Measurements from ENCODE around the gene IQGAP2.
A peak's percentile ranks its signal among the peaks of the same experiment; 100 is the strongest.

Gene IQGAP2

GRCh38 chr5:76457674-76458485, 54.8 kb downstream of the IQGAP2 start (continued):
- TF ChIP-seq TSHZ2 (CRISPR knock-in tag; IDR thresholded peaks at IDR 0.05) (peak; percentile 59; the same call in 1 of the 2 replicates), CSDC2 (CRISPR knock-in tag; IDR thresholded peaks at IDR 0.05) (peak; percentile 18; the same call in 1 of the 2 replicates), ZNF8 (CRISPR knock-in tag; IDR thresholded peaks at IDR 0.05) (0 out of 2 replicates have a peak, but pooled peaks have one; percentile 45), OSR1 (CRISPR knock-in tag; IDR thresholded peaks at IDR 0.05) (no peak)

GRCh38 chr5:76458486-76458830, 55.4 kb downstream of the IQGAP2 start:
- ATAC-seq = no peak; the same call in 2 of the 3 replicates
- no peak for TF ChIP-seq ARNTL (CRISPR knock-in tag; IDR thresholded peaks at IDR 0.05; ENCODE audit: borderline replicate concordance, low read depth)
- TF ChIP-seq, protein P1, sequence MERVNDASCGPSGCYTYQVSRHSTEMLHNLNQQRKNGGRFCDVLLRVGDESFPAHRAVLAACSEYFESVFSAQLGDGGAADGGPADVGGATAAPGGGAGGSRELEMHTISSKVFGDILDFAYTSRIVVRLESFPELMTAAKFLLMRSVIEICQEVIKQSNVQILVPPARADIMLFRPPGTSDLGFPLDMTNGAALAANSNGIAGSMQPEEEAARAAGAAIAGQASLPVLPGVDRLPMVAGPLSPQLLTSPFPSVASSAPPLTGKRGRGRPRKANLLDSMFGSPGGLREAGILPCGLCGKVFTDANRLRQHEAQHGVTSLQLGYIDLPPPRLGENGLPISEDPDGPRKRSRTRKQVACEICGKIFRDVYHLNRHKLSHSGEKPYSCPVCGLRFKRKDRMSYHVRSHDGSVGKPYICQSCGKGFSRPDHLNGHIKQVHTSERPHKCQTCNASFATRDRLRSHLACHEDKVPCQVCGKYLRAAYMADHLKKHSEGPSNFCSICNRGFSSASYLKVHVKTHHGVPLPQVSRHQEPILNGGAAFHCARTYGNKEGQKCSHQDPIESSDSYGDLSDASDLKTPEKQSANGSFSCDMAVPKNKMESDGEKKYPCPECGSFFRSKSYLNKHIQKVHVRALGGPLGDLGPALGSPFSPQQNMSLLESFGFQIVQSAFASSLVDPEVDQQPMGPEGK (CRISPR knock-in tag; IDR thresholded peaks at IDR 0.05; ENCODE audit: borderline replicate concordance) = no peak
- TF ChIP-seq CSDC2 (CRISPR knock-in tag; IDR thresholded peaks at IDR 0.05) = no peak
- no peak for TF ChIP-seq ZNF565 (CRISPR knock-in tag; conservative IDR thresholded peaks at IDR 0.05; ENCODE audit: low read depth)
- TF ChIP-seq GLIS3 (CRISPR knock-in tag; IDR thresholded peaks at IDR 0.05) = no peak
- no peak for TF ChIP-seq ZFP30 (CRISPR knock-in tag; IDR thresholded peaks at IDR 0.05)
- TF ChIP-seq OSR1 (CRISPR knock-in tag; IDR thresholded peaks at IDR 0.05) = no peak
- TF ChIP-seq PPARA (CRISPR knock-in tag; IDR thresholded peaks at IDR 0.05; ENCODE audit: borderline replicate concordance) = no peak
- TF ChIP-seq ISL1 (CRISPR knock-in tag; IDR thresholded peaks at IDR 0.05) = no peak
- no peak for TF ChIP-seq CREB5 (CRISPR knock-in tag; IDR thresholded peaks at IDR 0.05; ENCODE audit: low read depth)
- no peak for TF ChIP-seq TSHZ2 (CRISPR knock-in tag; IDR thresholded peaks at IDR 0.05)
- TF ChIP-seq ZFP3 (CRISPR knock-in tag; IDR thresholded peaks at IDR 0.05) = no peak
- TF ChIP-seq TCF4 (CRISPR knock-in tag; IDR thresholded peaks at IDR 0.05; ENCODE audit: borderline replicate concordance) = no peak
- TF ChIP-seq POU6F1 (CRISPR knock-in tag; IDR thresholded peaks at IDR 0.05; ENCODE audit: borderline replicate concordance, low read depth) = no peak

DNA sequence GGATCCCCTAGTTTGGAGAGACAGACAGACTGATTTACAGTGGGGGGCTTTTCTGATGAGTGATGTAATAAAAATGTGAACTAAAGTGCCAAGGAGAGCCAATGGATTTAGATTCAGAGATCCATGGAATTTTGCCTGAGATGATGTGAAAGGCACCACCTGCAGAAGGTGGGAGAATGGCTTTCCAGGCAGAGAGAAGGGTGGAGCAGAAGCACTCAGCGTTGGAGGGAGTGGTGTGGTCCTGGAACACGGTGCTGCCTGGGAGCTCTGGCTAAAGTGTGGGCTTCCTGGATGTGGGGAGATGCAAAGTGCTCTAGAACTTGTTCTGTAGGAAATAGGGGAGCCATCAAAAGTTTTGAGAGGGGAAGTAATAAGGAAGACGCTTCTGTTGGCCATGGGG, 57.0 kb downstream of the IQGAP2 start:
- ATAC-seq = no peak
- TF ChIP-seq TCF4 (CRISPR knock-in tag; IDR thresholded peaks at IDR 0.05; ENCODE audit: borderline replicate concordance) = no peak

Measured in SK-N-SH treated with all-trans-retinoic acid at 6 μM for 48 hours (cell line).